B cell (primary cell): Measurements from ENCODE around the gene CMTM8. TPM values are rescaled to one million over a fixed set of nuclear protein-coding genes. Genes with fewer than 3 reads are reported as not detected.

Experiments
- ATAC-seq: fragments of 200-7000 bp; cut with Tn5 transposase; one replicate; pipeline ENCODE4 v1.10.0; 2021; ENCODE audit warnings: low read depth, mild to moderate bottlenecking, moderate number of reproducible peaks, moderate library complexity
- CTCF ChIA-PET: fragments of 350-600 bp; sonication (Branson Sonifier 250); formaldehyde crosslinking; loops from one replicate; lab custom pipeline; 2021; ENCODE audit warnings: antibody characterized with exemption, inconsistent platforms; lab: Charles Lee
- POLR2A ChIA-PET: fragments of 350-600 bp; sonication (Branson Sonifier 250); formaldehyde crosslinking; loops from one replicate; lab custom pipeline; 2021; ENCODE audit warnings: antibody characterized with exemption; lab: Charles Lee
- DNase-seq: peaks from one replicate; pipeline ENCODE4 v3.0.0; 2013
- H2AFZ ChIP-seq: 2 replicates; pipeline ENCODE4 v1.6.1; 2012; ENCODE audit warnings: mild to moderate bottlenecking, low read depth, low read length; ENCODE audit not compliant: insufficient read depth, poor library complexity, severe bottlenecking
- H3K27ac ChIP-seq, 2 donors: 1 replicate in 1 of 2; 2 replicates in 1 of 2; pipeline ENCODE4 v1.5.1; 2012 to 2013; ENCODE audit warnings: low read length in 2 of 2, mild to moderate bottlenecking in 2 of 2, moderate library complexity in 1 of 2
- H3K27me3 ChIP-seq, 4 experiments: fragments of 200-600 bp in 1 of 4; sonication (generic) in 1 of 4; replicated peaks in 1 of 4; 1 replicate in 2 of 4; 2 replicates in 2 of 4; pipeline versions ENCODE4 v1.6.1 to v1.7.0; 2013 to 2016; ENCODE audit warnings: low read length in 3 of 4, mild to moderate bottlenecking in 2 of 4, mixed read lengths in 1 of 4, moderate library complexity in 1 of 4; ENCODE audit not compliant: insufficient read depth in 4 of 4, control insufficient read depth in 3 of 4; ENCODE audit errors: control extremely low read depth in 1 of 4
- H3K36me3 ChIP-seq, 2 experiments: replicated peaks in 1 of 2; 1 replicate in 1 of 2; 2 replicates in 1 of 2; pipeline versions ENCODE4 v1.6.1 to v1.7.1; 2013; ENCODE audit warnings: low read length in 1 of 2; ENCODE audit not compliant: insufficient read depth in 2 of 2, control insufficient read depth in 1 of 2; ENCODE audit errors: control extremely low read depth in 1 of 2, extremely low read depth in 1 of 2
- H3K4me1 ChIP-seq, 2 donors: fragments of 200-600 bp in 1 of 2; sonication (generic) in 1 of 2; 1 replicate in 1 of 2; 2 replicates in 1 of 2; pipeline versions ENCODE4 v1.5.1 to v1.6.1; 2013 to 2017; ENCODE audit warnings: low read length in 2 of 2; ENCODE audit not compliant: control insufficient read depth in 2 of 2, insufficient read depth in 2 of 2
- H3K4me2 ChIP-seq: replicated peaks from 2 replicates; pipeline ENCODE3; 2012; ENCODE audit warnings: mild to moderate bottlenecking, low read depth, low read length; ENCODE audit not compliant: poor library complexity, severe bottlenecking
- H3K4me3 ChIP-seq, 5 experiments: fragments of 200-600 bp in 1 of 5; sonication (generic) in 1 of 5; 1 replicate in 3 of 5; 2 replicates in 2 of 5; pipeline versions ENCODE4 v1.5.1 to v1.7.0; 2011 to 2016; ENCODE audit warnings: low read length in 4 of 5, mild to moderate bottlenecking in 4 of 5, low read depth in 2 of 5, control low read depth in 1 of 5, moderate library complexity in 1 of 5; ENCODE audit not compliant: insufficient read depth in 1 of 5; ENCODE audit errors: control extremely low read depth in 1 of 5, extremely low read depth in 1 of 5
- H3K79me2 ChIP-seq: fragments of 200-600 bp; sonication (generic); one replicate; pipeline ENCODE4 v1.6.0; 2016; ENCODE audit warnings: low read length; ENCODE audit not compliant: control insufficient read depth, insufficient read depth
- H3K9ac ChIP-seq: fragments of 200-600 bp; sonication (generic); 2 replicates; pipeline ENCODE4 v1.6.1; 2017; ENCODE audit warnings: mild to moderate bottlenecking, low read length, moderate library complexity
- H3K9me3 ChIP-seq, 3 donors: one replicate each; pipeline versions ENCODE4 v1.6.1 to v1.7.1; 2013; ENCODE audit warnings: low read length in 2 of 3; ENCODE audit not compliant: control insufficient read depth in 2 of 3, insufficient read depth in 1 of 3; ENCODE audit errors: control extremely low read depth in 1 of 3
- H4K20me1 ChIP-seq: 2 replicates; pipeline ENCODE4 v1.6.0; 2012; ENCODE audit warnings: mild to moderate bottlenecking, low read length; ENCODE audit not compliant: insufficient read depth, control insufficient read depth, poor library complexity, severe bottlenecking
- H3K27ac Mint-ChIP-seq: one replicate; pipeline ENCODE4 v1.8.0; 2021; ENCODE audit warnings: mixed read lengths
- H3K27me3 Mint-ChIP-seq: one replicate; pipeline ENCODE4 v1.8.0; 2021; ENCODE audit warnings: mixed read lengths
- H3K4me1 Mint-ChIP-seq: one replicate; pipeline ENCODE4 v1.8.0; 2021; ENCODE audit warnings: mixed read lengths
- H3K4me3 Mint-ChIP-seq: one replicate; pipeline ENCODE4 v1.8.0; 2021; ENCODE audit warnings: mixed read lengths
- H3K9me3 Mint-ChIP-seq: one replicate; pipeline ENCODE4 v1.8.0; 2022; ENCODE audit warnings: mixed read lengths; ENCODE audit not compliant: insufficient read depth
- EZH2 ChIP-seq: IDR thresholded peaks from 2 replicates; pipeline ENCODE4 v1.6.1; 2012; ENCODE audit warnings: borderline replicate concordance, low read depth, mild to moderate bottlenecking, moderate library complexity, low read length; ENCODE audit not compliant: insufficient read depth, poor library complexity, severe bottlenecking
- WGBS: methylation state at CpG from one replicate; pipeline ENCODE4 v1.1.5; 2013; ENCODE audit warnings: missing lambda C conversion rate; ENCODE audit not compliant: insufficient coverage; 5-methylcytosine and 5-hydroxymethylcytosine counted together
- intact Hi-C: fragments of 100-400 bp; cut with micrococcal nuclease; formaldehyde crosslinking; loops from one replicate; pipeline ENCODE4 v1.10.0; 2022
- polyA plus RNA-seq: library from polyadenylated mRNA; depleted of rRNA; stranded (reverse); fragments of >200 nt; gene quantifications from 2 replicates; pipeline ENCODE4 v1.2.3, GENCODE V29; 2012
- total RNA-seq, 2 donors: library from RNA; stranded (reverse); fragments of 120-200 nt in 1 of 2; gene quantifications; 1 replicate in 1 of 2; 2 replicates in 1 of 2; pipeline versions ENCODE4 v1.2.3 to v1.2.4, GENCODE V29; 2013 to 2022
- TF ChIP-seq, protein P1 (sequence below): fragments of 200-600 bp; IDR thresholded peaks from one replicate; pipeline ENCODE4 v1.8.0; 2022; ENCODE audit warnings: antibody characterized with exemption, mild to moderate bottlenecking

Gene CMTM8
- total and polyA plus RNA-seq, 2 donors (not counting 1 experiment from before 2014, with no cell fraction given) = 0.25 to 0.28 TPM

DNA sequence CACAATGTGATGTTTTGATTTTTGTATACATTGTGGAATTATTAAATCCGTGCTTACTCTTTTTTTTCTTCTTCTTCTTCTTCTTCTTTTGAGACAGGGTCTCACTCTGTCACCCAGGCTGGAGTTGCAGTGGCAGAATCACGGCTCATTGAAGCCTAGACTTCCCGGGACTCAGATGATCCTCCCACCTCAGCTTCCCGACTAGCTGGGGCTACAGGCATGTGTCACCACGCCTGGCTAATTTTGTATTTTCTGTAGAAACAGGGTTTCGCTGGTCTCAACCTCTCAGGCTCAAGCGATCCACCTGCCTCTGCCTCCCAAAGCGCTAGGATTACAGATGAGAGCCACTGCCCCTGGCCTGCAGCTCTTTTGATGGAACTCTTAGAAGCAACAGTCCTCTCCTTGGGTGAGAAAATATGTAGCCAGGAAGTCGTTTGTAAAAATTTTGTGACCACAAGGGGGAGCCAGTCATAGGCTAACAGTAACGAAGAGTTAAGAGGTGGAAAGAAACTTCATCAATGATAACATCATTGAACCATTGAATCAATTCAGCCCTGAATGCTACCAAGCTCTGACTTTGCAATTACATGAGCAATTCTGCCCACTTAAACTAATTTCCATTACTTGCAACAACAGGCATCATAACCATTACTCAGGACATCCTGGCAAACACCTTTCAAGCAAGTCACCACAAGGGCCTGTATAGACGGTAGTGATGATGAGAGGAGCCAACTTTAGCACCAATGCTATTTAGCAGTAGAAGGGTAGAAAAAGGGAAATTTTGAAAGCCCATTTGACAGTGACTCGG, 136.5 kb downstream of the CMTM8 start:
- peaks cover 26% of the 10 kb centered on the region for H3K4me1 Mint-ChIP-seq
- POLR2A ChIA-PET = interaction anchor here (1.0 kb wide), 1 partner anchor 93 kb away, joined by 8 read pairs; no protein-coding TSS in a partner anchor
- Histone ChIP-seq H3K36me3 (no peaks in the 10 kb centered on the region), H3K9me3 (no peaks in the 10 kb centered on the region), H3K79me2 (no peaks in the 10 kb centered on the region), H3K27me3 (no peaks in the 10 kb centered on the region), H3K9ac (no peak overlapping the region), H3K4me2 (peak overlapping the region; percentile 26), H2AFZ (peak overlapping the region; percentile 67), H4K20me1 (no peaks in the 10 kb centered on the region), H3K27ac (no peak overlapping the region), H3K4me3 (no peak overlapping the region), H3K4me1 (peaks cover 21 to 26% of the 10 kb centered on the region in 2 donors)
- no peak overlapping the region for H3K27ac Mint-ChIP-seq
- peak; percentile 67 for ATAC-seq
- peaks cover 4% of the 10 kb centered on the region for H3K27me3 Mint-ChIP-seq
- TF ChIP-seq, protein P1, sequence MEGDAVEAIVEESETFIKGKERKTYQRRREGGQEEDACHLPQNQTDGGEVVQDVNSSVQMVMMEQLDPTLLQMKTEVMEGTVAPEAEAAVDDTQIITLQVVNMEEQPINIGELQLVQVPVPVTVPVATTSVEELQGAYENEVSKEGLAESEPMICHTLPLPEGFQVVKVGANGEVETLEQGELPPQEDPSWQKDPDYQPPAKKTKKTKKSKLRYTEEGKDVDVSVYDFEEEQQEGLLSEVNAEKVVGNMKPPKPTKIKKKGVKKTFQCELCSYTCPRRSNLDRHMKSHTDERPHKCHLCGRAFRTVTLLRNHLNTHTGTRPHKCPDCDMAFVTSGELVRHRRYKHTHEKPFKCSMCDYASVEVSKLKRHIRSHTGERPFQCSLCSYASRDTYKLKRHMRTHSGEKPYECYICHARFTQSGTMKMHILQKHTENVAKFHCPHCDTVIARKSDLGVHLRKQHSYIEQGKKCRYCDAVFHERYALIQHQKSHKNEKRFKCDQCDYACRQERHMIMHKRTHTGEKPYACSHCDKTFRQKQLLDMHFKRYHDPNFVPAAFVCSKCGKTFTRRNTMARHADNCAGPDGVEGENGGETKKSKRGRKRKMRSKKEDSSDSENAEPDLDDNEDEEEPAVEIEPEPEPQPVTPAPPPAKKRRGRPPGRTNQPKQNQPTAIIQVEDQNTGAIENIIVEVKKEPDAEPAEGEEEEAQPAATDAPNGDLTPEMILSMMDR = peak; percentile 84
- no peak for TF ChIP-seq EZH2
- WGBS = 69% methylated on average over 3 of the region's 12 CpGs
- no peak overlapping the region for H3K4me3 Mint-ChIP-seq
- intact Hi-C loops = loop anchor here (1.0 to 10.0 kb wide), 6 partner anchors 16 to 200 kb away; partner anchors contain the start of genes CMTM7 and DYNC1LI1
- peak; percentile 89 for DNase-seq
- H3K9me3 Mint-ChIP-seq = no peaks in the 10 kb centered on the region
- CTCF ChIA-PET = interaction anchor here (0.6 to 7.2 kb wide), 44 partner anchors 10 to 644 kb away, joined by 3 to 238 read pairs (median 4); partner anchors contain the start of gene CMTM7

DNA sequence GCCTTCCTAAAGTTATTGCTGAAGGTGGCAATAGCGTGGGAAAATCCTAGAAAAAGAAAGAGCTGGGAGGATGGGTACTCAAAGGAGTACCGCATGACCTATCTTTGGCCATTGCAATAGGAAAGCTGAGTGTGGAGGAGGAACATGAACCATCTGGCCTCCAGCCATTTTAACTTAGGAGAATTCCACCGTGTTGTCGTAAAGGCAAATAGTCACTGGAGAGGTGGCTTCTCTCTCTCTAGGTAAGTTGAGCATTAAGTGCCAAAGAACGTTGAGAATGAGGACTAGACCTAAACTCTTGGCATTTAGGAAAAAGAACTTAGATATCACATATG, 137.1 kb downstream of the CMTM8 start:
- 100% methylated on average over 2 of the region's 5 CpGs for WGBS
- ATAC-seq (no peak), DNase-seq (no peak)
- TF ChIP-seq, protein P1 = no peak
- TF ChIP-seq EZH2 = no peak
- intact Hi-C loops = loop anchor here (1.0 to 10.0 kb wide), 6 partner anchors 16 to 199 kb away; partner anchors contain the start of genes CMTM7 and DYNC1LI1
- Histone ChIP-seq H3K36me3 (no peaks in the 10 kb centered on the region), H3K4me3 (no peak overlapping the region), H3K4me1 (peaks cover 21 to 27% of the 10 kb centered on the region in 2 donors), H4K20me1 (no peaks in the 10 kb centered on the region), H2AFZ (no peak overlapping the region), H3K9ac (no peak overlapping the region), H3K27ac (no peak overlapping the region), H3K79me2 (no peaks in the 10 kb centered on the region), H3K27me3 (no peaks in the 10 kb centered on the region), H3K4me2 (no peak overlapping the region), H3K9me3 (no peaks in the 10 kb centered on the region)
- Mint-ChIP-seq H3K27me3 (peaks cover 4% of the 10 kb centered on the region), H3K27ac (no peak overlapping the region), H3K4me3 (no peak overlapping the region), H3K4me1 (peaks cover 27% of the 10 kb centered on the region), H3K9me3 (no peaks in the 10 kb centered on the region)
- CTCF ChIA-PET = interaction anchor here (0.5 to 7.2 kb wide), 34 partner anchors 9 to 341 kb away, joined by 3 to 238 read pairs (median 6); partner anchors contain the start of gene CMTM7
- POLR2A ChIA-PET = interaction anchor here (1.0 to 1.4 kb wide), 2 partner anchors 92 kb away, joined by 5 to 8 read pairs; no protein-coding TSS in a partner anchor
